Endothelial cell of umbilical vein (primary cell): ENCODE results near the gene CTSZ. TPM values are rescaled to one million over a fixed set of nuclear protein-coding genes. Genes with fewer than 3 reads are reported as not detected.

Experiments
- BruUV-seq: library from RNA; stranded (reverse); fragments of 400-500 nt; replicated peaks from 2 replicates; lab custom pipeline; 2021; lab: Mats Ljungman, UMichigan
- CTCF ChIA-PET: fragments of 300-600, 350-600 bp; sonication (Branson Sonifier 250); formaldehyde crosslinking; loops from one replicate; lab custom pipeline; 2021; ENCODE audit warnings: antibody characterized with exemption, inconsistent platforms; lab: Charles Lee
- POLR2A ChIA-PET: fragments of 300-600, 350-600 bp; sonication (Branson Sonifier 250); formaldehyde crosslinking; loops from one replicate; lab custom pipeline; 2021; ENCODE audit warnings: antibody characterized with exemption, inconsistent platforms; lab: Charles Lee
- DNase-seq: peaks from one replicate; pipeline ENCODE4 v3.0.0-alpha.2; 2011; ENCODE audit warnings: low read depth, low spot score
- FAIRE-seq: peaks from 2 replicates; lab custom pipeline; 2011; peaks lifted over from hg19 to GRCh38; lab: Jason Lieb, UNC
- H2AFZ ChIP-seq: 2 replicates; pipeline ENCODE4 v1.6.0; 2012; ENCODE audit warnings: low read depth, low read length, control low read depth, inconsistent platforms
- H3K27ac ChIP-seq: 2 replicates; pipeline ENCODE4 v1.5.1; 2011; ENCODE audit warnings: low read depth, mild to moderate bottlenecking, control low read depth, low read length, moderate library complexity; ENCODE audit not compliant: insufficient read depth
- H3K27me3 ChIP-seq, 2 experiments: 2 replicates each; pipeline versions ENCODE4 v1.6.0 to v1.6.1; 2011; ENCODE audit warnings: low read length in 2 of 2, mixed read lengths in 1 of 2; ENCODE audit not compliant: control insufficient read depth in 2 of 2, insufficient read depth in 2 of 2
- H3K36me3 ChIP-seq, 2 experiments: 2 replicates in 1 of 2; 3 replicates in 1 of 2; pipeline ENCODE4 v1.5.1; 2011; ENCODE audit warnings: low read length in 2 of 2, mild to moderate bottlenecking in 1 of 2, moderate library complexity in 1 of 2; ENCODE audit not compliant: control insufficient read depth in 2 of 2, insufficient read depth in 2 of 2; ENCODE audit errors: extremely low read depth in 1 of 2
- H3K4me1 ChIP-seq: 3 replicates; pipeline ENCODE4 v1.5.1; 2011; ENCODE audit warnings: mild to moderate bottlenecking, low read length; ENCODE audit not compliant: control insufficient read depth, insufficient read depth; ENCODE audit errors: extremely low read depth
- H3K4me2 ChIP-seq: 2 replicates; pipeline ENCODE4 v1.6.1; 2011; ENCODE audit warnings: low read length, control low read depth, mixed read lengths; ENCODE audit not compliant: insufficient read depth
- H3K4me3 ChIP-seq, 3 experiments: fragments of 200-600 bp in 1 of 3; sonication (generic), shearing (Covaris generic) in 1 of 3; replicated peaks in 1 of 3; 2 replicates each; pipeline ENCODE4 v1.5.1; 2011 to 2016; ENCODE audit warnings: control low read depth in 3 of 3, low read length in 3 of 3, mild to moderate bottlenecking in 2 of 3, inconsistent platforms in 1 of 3, low read depth in 1 of 3, moderate library complexity in 1 of 3; ENCODE audit not compliant: insufficient read depth in 1 of 3
- H3K79me2 ChIP-seq: 2 replicates; pipeline ENCODE4 v1.6.0; 2012; ENCODE audit warnings: low read length, inconsistent platforms; ENCODE audit not compliant: control insufficient read depth, insufficient read depth
- H3K9ac ChIP-seq: replicated peaks from 2 replicates; pipeline ENCODE3; 2011; ENCODE audit warnings: low read length, control low read depth; ENCODE audit not compliant: insufficient read depth; ENCODE audit errors: extremely low read depth
- H3K9me1 ChIP-seq: replicated peaks from 3 replicates; pipeline ENCODE4 v1.6.0; 2011; ENCODE audit warnings: mild to moderate bottlenecking, low read length; ENCODE audit not compliant: control insufficient read depth, insufficient read depth; ENCODE audit errors: extremely low read depth
- H3K9me3 ChIP-seq: replicated peaks from 2 replicates; pipeline ENCODE4 v1.5.1; 2012; ENCODE audit warnings: low read length, inconsistent platforms; ENCODE audit not compliant: control insufficient read depth, insufficient read depth
- H4K20me1 ChIP-seq: replicated peaks from 2 replicates; pipeline ENCODE3; 2011; ENCODE audit warnings: mild to moderate bottlenecking, low read length; ENCODE audit not compliant: control insufficient read depth, insufficient read depth; ENCODE audit errors: extremely low read depth
- CTCF ChIP-seq, 2 donors: IDR thresholded peaks; 1 replicate in 1 of 2; 2 replicates in 1 of 2; pipeline ENCODE4 v1.5.1; 2011; ENCODE audit warnings: low read length in 2 of 2, mild to moderate bottlenecking in 2 of 2, moderate library complexity in 2 of 2, control low read depth in 1 of 2, inconsistent platforms in 1 of 2, low read depth in 1 of 2; ENCODE audit not compliant: insufficient read depth in 1 of 2; ENCODE audit errors: extremely low read depth in 1 of 2
- EZH2 ChIP-seq: IDR thresholded peaks from 2 replicates; pipeline ENCODE4 v1.6.1; 2012; ENCODE audit warnings: borderline replicate concordance, low read depth, mild to moderate bottlenecking, moderate library complexity, low read length, inconsistent platforms; ENCODE audit not compliant: severe bottlenecking
- FOS ChIP-seq: IDR thresholded peaks from 2 replicates; pipeline ENCODE4 v1.6.1; 2011; ENCODE audit warnings: mild to moderate bottlenecking, low read length, moderate library complexity, borderline replicate concordance; ENCODE audit not compliant: insufficient read depth
- GATA2 ChIP-seq: IDR thresholded peaks from 2 replicates; pipeline ENCODE4 v1.7.0; 2011; ENCODE audit warnings: low read depth, mild to moderate bottlenecking, moderate library complexity, mixed read lengths, low read length; ENCODE audit not compliant: insufficient read length, insufficient read depth
- JUN ChIP-seq: IDR thresholded peaks from 2 replicates; pipeline ENCODE4 v1.6.1; 2011; ENCODE audit warnings: borderline replicate concordance, low read depth; ENCODE audit not compliant: insufficient read length, insufficient read depth
- MAX ChIP-seq: IDR thresholded peaks from 2 replicates; pipeline ENCODE4 v1.6.1; 2011; ENCODE audit not compliant: insufficient read depth, insufficient read length
- MYC ChIP-seq: IDR thresholded peaks from one replicate; pipeline ENCODE4 v1.6.1; 2011; ENCODE audit warnings: mild to moderate bottlenecking, low read depth, low read length
- POLR2A ChIP-seq: IDR thresholded peaks from 2 replicates; pipeline ENCODE4 v1.6.1; 2012; ENCODE audit warnings: low read depth, mild to moderate bottlenecking, control low read depth, low read length
- POLR2AphosphoS5 ChIP-seq: IDR thresholded peaks from 2 replicates; pipeline ENCODE4 v1.6.1; 2012; ENCODE audit warnings: low read depth, mild to moderate bottlenecking, control low read depth, low read length, moderate library complexity; ENCODE audit not compliant: insufficient read depth
- dilution Hi-C: fragments of 300-500 bp; cut with MboI; formaldehyde crosslinking; loops from one replicate; pipeline ENCODE4 v1.15.0; 2019; ENCODE audit warnings: low sequenced_read_pairs; ENCODE audit not compliant: extremely low pct_ligation_motif_present
- intact Hi-C: fragments of 100-400 bp; cut with micrococcal nuclease; formaldehyde crosslinking; loops from one replicate; pipeline ENCODE4 v1.10.0; 2022
- polyA plus RNA-seq, 4 experiments: library from polyadenylated mRNA; depleted of rRNA in 3 of 4; stranded (reverse) in 3 of 4; unstranded in 1 of 4; fragments of >200 nt; gene quantifications; 2 replicates each; pipeline versions ENCODE4 v1.2.1 to v1.2.3, GENCODE V29; 2011 to 2012; ENCODE audit warnings: missing spikeins in 1 of 4
- total RNA-seq: library from RNA; stranded (reverse); gene quantifications from 2 replicates; pipeline ENCODE4 v1.2.3, GENCODE V29; 2021

CTSZ gene
- total and polyA plus RNA-seq, 2 donors (not counting 3 experiments of a cell fraction or from before 2014, with no cell fraction given): 304 to 387 TPM

DNA sequence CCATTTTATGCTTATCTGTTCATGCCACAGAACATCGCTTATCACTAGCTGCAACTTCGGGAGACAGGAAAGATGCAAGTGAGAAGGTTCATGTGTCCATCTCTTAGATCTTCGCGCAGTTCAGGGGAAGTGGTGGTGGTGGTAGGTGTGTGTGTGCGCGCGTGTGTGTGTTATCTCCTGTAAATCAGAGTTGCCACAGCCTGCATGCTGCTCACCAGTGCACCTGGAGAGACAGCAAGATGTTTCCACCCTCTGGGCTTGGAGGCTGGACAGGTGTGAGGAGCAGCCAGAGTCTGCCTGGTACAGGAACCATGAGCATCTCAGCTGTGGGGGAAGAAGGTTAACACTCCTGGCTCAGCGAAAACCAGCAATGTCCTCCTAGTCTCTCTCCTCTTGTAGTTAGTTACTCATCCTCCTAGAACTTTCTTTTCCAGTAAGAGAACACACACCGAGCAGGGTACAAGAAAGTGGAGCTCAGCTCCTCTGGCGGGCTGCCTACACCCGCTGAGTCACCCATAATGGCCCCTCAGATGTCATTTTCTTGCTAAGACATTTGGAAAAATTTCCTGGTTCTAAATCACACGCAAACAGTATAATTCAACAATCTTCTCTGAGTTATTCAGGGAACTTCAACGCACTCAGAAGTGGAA, 7.0 kb upstream of the CTSZ start:
- Histone ChIP-seq H3K27ac (no peak overlapping the region), H3K4me1 (peaks cover 28% of the 10 kb centered on the region), H3K79me2 (no peaks in the 10 kb centered on the region), H3K36me3 (no peaks in the 10 kb centered on the region), H3K4me2 (no peak overlapping the region), H3K4me3 (no peak overlapping the region), H2AFZ (no peak overlapping the region), H4K20me1 (no peaks in the 10 kb centered on the region), H3K27me3 (no peaks in the 10 kb centered on the region), H3K9me1 (no peaks in the 10 kb centered on the region), H3K9ac (no peak overlapping the region), H3K9me3 (no peaks in the 10 kb centered on the region)
- CTCF ChIA-PET: no interaction called here
- POLR2A ChIA-PET: no interaction called here
- dilution Hi-C loops: no loop called here
- BruUV-seq: no TSS peak
- no peak for FAIRE-seq
- TF ChIP-seq MAX: no peak
- no peak for TF ChIP-seq FOS
- TF ChIP-seq JUN: no peak
- TF ChIP-seq GATA2: no peak
- TF ChIP-seq EZH2: no peak
- no peak for TF ChIP-seq POLR2AphosphoS5
- no peak for TF ChIP-seq CTCF (IDR thresholded peaks at IDR 0.05; ENCODE audit: extremely low read depth in 1 of 2, insufficient read depth in 1 of 2, low read depth in 1 of 2, low read length in 2 of 2)
- TF ChIP-seq POLR2A: no peak
- no peak for TF ChIP-seq MYC
- no peak for DNase-seq
- intact Hi-C loops: loop anchor here (10.0 kb wide), 2 partner anchors 359 to 931 kb away; partner anchors contain the start of genes FAM217B, PPP1R3D and STX16
